Stomach smooth muscle (tissue), 2 donors: Measurements from ENCODE around the gene GYG2.

Experiments used
- H3K27ac ChIP-seq: one replicate; pipeline ENCODE4 v1.7.0; 2013; ENCODE audit warnings: mild to moderate bottlenecking, low read length, inconsistent platforms
- H3K27me3 ChIP-seq, 2 donors: one replicate each; pipeline ENCODE4 v1.7.0; 2013; ENCODE audit warnings: low read length in 2 of 2; ENCODE audit not compliant: insufficient read depth in 2 of 2, control insufficient read depth in 1 of 2
- H3K36me3 ChIP-seq, 2 donors: one replicate each; pipeline ENCODE4 v1.7.0; 2013; ENCODE audit warnings: low read length in 2 of 2; ENCODE audit not compliant: control insufficient read depth in 2 of 2, insufficient read depth in 2 of 2
- H3K4me1 ChIP-seq: one replicate; pipeline ENCODE4 v1.7.0; 2013; ENCODE audit warnings: low read length; ENCODE audit not compliant: control insufficient read depth, insufficient read depth
- H3K4me3 ChIP-seq, 2 donors: one replicate each; pipeline ENCODE4 v1.7.0; 2013; ENCODE audit warnings: low read length in 2 of 2
- H3K9ac ChIP-seq, 2 donors: one replicate each; pipeline ENCODE4 v1.7.0; 2013; ENCODE audit warnings: low read length in 2 of 2, mild to moderate bottlenecking in 1 of 2
- H3K9me3 ChIP-seq, 2 donors: one replicate each; pipeline ENCODE4 v1.7.0; 2013; ENCODE audit warnings: low read length in 2 of 2; ENCODE audit not compliant: control insufficient read depth in 2 of 2
- donor health status: healthy.
- donor health status: Pancreatic carcinoma.

GYG2 gene

DNA sequence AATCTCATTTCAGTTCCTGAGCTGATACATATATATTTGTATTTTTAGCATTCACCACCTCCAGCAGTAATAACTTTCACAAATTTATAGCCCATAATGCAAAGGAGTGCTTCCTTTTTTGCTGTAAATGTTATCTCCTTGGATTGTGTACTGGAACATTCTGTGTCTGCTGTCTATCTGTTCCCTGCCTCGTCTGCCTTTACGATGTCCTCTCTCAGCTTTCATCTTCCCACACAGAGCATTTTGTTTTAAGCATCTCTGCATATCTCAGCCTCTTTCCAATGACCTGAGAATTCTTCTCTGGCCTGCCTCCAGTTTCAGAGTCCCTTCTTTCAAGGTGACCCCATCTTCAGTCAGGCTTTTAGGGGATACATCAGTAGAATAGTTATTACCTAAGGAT, 43.1 kb downstream of the GYG2 start:
- H3K27ac ChIP-seq = no peak overlapping the region
- no peaks in the 10 kb centered on the region for H3K4me1 ChIP-seq
- no peaks in the 10 kb centered on the region for H3K9me3 ChIP-seq
- H3K36me3 ChIP-seq = no peaks in the 10 kb centered on the region
- H3K4me3 ChIP-seq = no peak overlapping the region
- H3K27me3 ChIP-seq = no peaks in the 10 kb centered on the region
- H3K9ac ChIP-seq = no peak overlapping the region

DNA sequence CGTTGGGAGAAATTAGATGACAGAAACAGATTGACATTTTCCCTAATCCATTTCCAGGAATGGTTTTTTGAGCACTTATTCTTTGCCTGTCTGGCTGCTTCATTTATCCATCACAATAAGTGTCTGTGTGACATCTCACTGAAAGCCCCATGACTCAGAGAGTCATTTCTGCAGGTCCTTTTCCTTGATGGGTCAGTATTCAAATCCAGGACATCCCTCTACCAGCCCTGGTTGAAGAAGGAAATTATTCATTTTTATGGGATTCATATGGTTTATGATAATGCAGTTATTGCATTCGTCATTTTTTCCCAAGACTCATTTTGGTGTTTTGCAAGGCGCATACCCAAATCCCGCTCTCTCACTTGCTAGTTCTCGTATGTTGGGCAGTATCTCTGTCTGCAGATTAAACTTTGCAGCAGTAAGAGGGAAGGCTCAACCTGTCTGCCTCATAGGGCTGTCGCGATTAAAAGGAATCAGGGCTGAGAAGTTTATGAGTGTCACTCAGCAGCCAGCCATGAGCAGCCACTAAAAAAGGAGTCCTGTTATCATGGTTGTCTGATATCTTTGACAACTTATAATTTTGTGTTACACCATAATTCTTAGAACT, 44.0 kb downstream of the GYG2 start:
- Histone ChIP-seq H3K9me3 (no peaks in the 10 kb centered on the region), H3K4me3 (no peak overlapping the region), H3K9ac (no peak overlapping the region), H3K36me3 (no peaks in the 10 kb centered on the region), H3K27ac (no peak overlapping the region), H3K4me1 (no peaks in the 10 kb centered on the region), H3K27me3 (no peaks in the 10 kb centered on the region)

DNA sequence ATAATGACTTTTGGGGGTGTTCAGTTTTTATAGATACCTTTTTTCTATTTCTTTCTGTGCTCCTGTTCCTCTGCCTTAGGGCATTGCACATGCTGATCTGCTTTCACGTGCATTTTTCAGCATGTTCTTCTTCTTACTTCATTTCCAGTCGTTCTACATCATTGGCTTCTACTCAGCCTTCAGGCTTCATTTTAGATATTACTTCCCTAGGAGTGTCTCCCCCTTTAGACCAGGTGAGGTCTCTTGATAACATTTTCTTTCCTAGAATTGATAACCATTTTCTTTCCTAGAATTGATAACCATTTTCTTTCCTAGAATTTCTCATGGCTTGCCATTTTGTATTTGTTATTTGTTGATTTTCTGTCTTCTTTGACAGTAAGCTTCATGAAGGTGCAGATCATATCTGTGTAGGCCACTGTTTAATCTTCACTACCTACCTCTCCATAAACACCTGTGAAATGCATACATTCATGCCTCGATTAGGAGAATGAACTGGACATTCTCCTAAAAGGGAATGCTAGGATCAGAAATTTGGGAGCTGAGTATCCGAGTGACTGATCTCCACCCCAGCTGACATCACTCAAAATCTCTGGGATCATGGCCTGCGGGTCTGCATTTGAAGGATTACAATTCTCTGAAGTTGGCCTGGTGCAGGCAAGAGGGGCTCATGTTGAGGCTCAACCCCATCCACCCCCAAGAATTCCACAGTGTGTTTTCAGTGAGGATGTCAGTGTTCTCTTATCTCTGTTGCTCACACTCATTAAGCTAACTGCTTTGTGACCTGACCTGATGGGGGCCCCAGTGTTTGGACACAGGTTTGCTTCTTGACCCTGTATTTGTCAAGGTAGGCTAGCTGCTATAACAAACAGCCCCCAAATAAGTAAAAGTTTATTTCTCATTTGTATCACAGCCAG, 45.7 kb downstream of the GYG2 start:
- H3K27ac ChIP-seq = no peak overlapping the region
- no peak overlapping the region for H3K9ac ChIP-seq
- no peak overlapping the region for H3K4me3 ChIP-seq
- no peaks in the 10 kb centered on the region for H3K36me3 ChIP-seq
- no peaks in the 10 kb centered on the region for H3K9me3 ChIP-seq
- H3K27me3 ChIP-seq = no peaks in the 10 kb centered on the region
- no peaks in the 10 kb centered on the region for H3K4me1 ChIP-seq

DNA sequence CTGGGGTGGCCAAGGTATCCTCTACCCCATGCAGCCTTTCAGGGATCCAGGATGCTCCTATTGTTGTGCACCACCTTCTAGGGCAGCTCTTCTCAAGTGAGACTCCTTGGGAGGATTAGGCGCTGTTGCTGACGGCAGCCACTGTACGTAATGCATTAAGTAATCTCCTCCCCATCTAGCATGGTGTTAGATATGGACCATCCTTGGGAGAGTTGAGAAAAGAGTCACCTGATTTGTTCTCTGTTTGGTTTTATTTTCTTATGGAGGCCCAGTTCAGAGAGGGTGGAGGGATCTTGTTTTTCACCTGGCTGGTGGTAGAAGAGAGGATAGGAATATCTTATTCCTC, 46.4 kb downstream of the GYG2 start:
- H3K27me3 ChIP-seq = no peaks in the 10 kb centered on the region
- H3K9me3 ChIP-seq = no peaks in the 10 kb centered on the region
- no peaks in the 10 kb centered on the region for H3K36me3 ChIP-seq
- H3K9ac ChIP-seq = no peak overlapping the region
- H3K4me1 ChIP-seq = no peaks in the 10 kb centered on the region
- H3K27ac ChIP-seq = no peak overlapping the region
- H3K4me3 ChIP-seq = no peak overlapping the region

DNA sequence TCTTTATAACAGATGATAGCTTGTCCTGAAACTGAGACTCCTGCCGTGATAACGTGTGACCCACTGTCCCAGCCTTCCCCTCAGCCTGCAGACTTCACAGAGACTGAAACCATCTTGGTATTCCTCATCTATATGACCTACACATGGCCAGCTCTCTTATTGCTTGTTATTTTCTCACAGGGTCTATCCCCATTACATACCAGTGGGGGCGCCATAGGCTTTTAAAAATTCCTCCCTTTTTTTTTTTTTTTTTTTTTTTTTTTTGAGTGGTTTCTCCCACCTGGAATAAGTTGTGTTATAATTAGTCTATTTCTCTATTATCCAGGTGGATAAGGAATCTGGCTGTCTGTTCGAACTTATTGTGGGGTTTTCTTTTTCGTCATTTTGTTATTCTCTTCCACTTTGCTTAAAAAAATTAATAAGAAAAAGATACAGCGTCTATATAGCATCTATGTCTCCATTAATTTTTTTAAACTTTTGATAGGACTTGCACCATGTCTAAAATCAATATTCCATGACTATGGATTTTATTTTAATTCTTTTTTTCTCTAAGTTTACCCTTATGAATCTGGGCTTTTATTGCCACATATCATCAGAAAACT, 47.2 kb downstream of the GYG2 start:
- Histone ChIP-seq H3K9me3 (no peaks in the 10 kb centered on the region), H3K36me3 (no peaks in the 10 kb centered on the region), H3K27ac (no peak overlapping the region), H3K9ac (no peak overlapping the region), H3K27me3 (no peaks in the 10 kb centered on the region), H3K4me3 (no peak overlapping the region), H3K4me1 (no peaks in the 10 kb centered on the region)

GRCh38 chrX:2878563-2878962, 49.8 kb downstream of the GYG2 start:
- Histone ChIP-seq H3K4me3 (no peak overlapping the region), H3K9me3 (no peaks in the 10 kb centered on the region), H3K4me1 (no peaks in the 10 kb centered on the region), H3K27me3 (no peaks in the 10 kb centered on the region), H3K27ac (no peak overlapping the region), H3K9ac (no peak overlapping the region), H3K36me3 (no peaks in the 10 kb centered on the region)

GRCh38 chrX:2879670-2880069, 50.9 kb downstream of the GYG2 start:
- Histone ChIP-seq H3K9ac (no peak overlapping the region), H3K4me3 (no peak overlapping the region), H3K36me3 (no peaks in the 10 kb centered on the region), H3K27me3 (no peaks in the 10 kb centered on the region), H3K9me3 (no peaks in the 10 kb centered on the region), H3K27ac (no peak overlapping the region), H3K4me1 (no peaks in the 10 kb centered on the region)

GRCh38 chrX:2883770-2884169, 55.0 kb downstream of the GYG2 start:
- H3K36me3 ChIP-seq = no peaks in the 10 kb centered on the region
- no peak overlapping the region for H3K4me3 ChIP-seq
- H3K27me3 ChIP-seq = no peaks in the 10 kb centered on the region
- no peaks in the 10 kb centered on the region for H3K9me3 ChIP-seq
- H3K9ac ChIP-seq = no peak overlapping the region
- H3K27ac ChIP-seq = no peak overlapping the region
- H3K4me1 ChIP-seq = no peaks in the 10 kb centered on the region

- Histone ChIP-seq H3K36me3 (no peaks in the 10 kb centered on the region), H3K27ac (no peak overlapping the region), H3K27me3 (no peaks in the 10 kb centered on the region), H3K4me3 (no peak overlapping the region), H3K4me1 (no peaks in the 10 kb centered on the region), H3K9me3 (peaks cover 0 to 2% of the 10 kb centered on the region in 2 donors), H3K9ac (no peak overlapping the region)
These were observed 59.6 kb downstream of the GYG2 start for GRCh38 chrX:2888309-2888708.

DNA sequence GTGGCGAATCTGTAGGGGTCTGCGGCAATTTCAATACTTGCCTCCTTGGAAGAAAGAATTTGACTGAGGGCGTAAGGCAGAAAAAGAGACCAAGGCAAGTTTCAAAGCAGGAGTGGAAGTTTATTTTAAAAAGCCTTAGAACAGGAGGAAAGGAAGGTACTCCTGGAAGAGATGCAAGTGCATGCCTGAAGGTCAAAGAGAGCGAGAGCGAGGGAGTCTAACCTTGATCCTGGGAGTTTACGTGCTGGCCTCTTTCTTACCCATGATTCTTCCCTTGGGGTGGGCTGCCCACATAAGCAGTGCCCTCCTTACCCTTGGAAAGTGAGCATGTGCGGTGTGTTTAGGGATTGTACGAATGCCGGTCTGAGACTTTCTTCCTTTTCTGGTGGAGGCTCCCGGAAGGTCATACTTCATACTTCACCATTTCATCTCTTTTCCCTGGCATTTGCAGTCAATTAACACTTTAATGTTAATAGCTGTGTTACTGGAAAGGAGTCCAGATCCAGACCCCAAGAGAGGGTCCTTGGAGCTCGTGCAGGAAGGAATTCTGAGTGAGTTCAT, 60.4 kb downstream of the GYG2 start:
- Histone ChIP-seq H3K9ac (peak overlapping the region; percentile 55 to 59), H3K4me3 (peak overlapping the region; percentile 65 to 74), H3K9me3 (peaks cover 0 to 2% of the 10 kb centered on the region in 2 donors), H3K4me1 (no peaks in the 10 kb centered on the region), H3K36me3 (no peaks in the 10 kb centered on the region), H3K27me3 (no peaks in the 10 kb centered on the region), H3K27ac (no peak overlapping the region)
